Psoas muscle (tissue), 8 donors: ENCODE data around the gene UBD. TPM values are rescaled to one million over a fixed set of nuclear protein-coding genes. Genes with fewer than 3 reads are reported as not detected.

ENCODE experiments used
- ATAC-seq, 4 donors: fragments of 200-7000 bp; cut with Tn5 transposase; one replicate each; pipeline ENCODE4 v1.9.1; 2020; ENCODE audit warnings: moderate library complexity in 3 of 4, mild to moderate bottlenecking in 2 of 4
- DNase-seq, 2 donors: peaks; one replicate each; pipeline ENCODE4 v3.0.0-alpha.2; 2020
- H3K27ac ChIP-seq: fragments of 200-600 bp; one replicate; pipeline ENCODE4 v1.8.0; 2022
- H3K27me3 ChIP-seq, 3 donors: fragments of 200-600 bp in 1 of 3; one replicate each; pipeline versions ENCODE4 v1.6.1 to v1.8.0; 2013 to 2022; ENCODE audit warnings: low read length in 2 of 3, mild to moderate bottlenecking in 2 of 3, moderate library complexity in 1 of 3; ENCODE audit not compliant: insufficient read depth in 3 of 3
- H3K36me3 ChIP-seq, 2 donors: fragments of 200-600 bp in 1 of 2; one replicate each; pipeline versions ENCODE4 v1.6.1 to v1.8.0; 2013 to 2022; ENCODE audit warnings: low read depth in 1 of 2, mild to moderate bottlenecking in 1 of 2, moderate library complexity in 1 of 2; ENCODE audit not compliant: insufficient read depth in 1 of 2
- H3K4me1 ChIP-seq: fragments of 200-600 bp; one replicate; pipeline ENCODE4 v1.8.0; 2022
- H3K4me3 ChIP-seq: fragments of 200-600 bp; one replicate; pipeline ENCODE4 v1.8.0; 2022; ENCODE audit warnings: mild to moderate bottlenecking
- H3K9me3 ChIP-seq: fragments of 200-600 bp; one replicate; pipeline ENCODE4 v1.8.0; 2022
- CTCF ChIP-seq: fragments of 200-600 bp; IDR thresholded peaks from one replicate; pipeline ENCODE4 v1.8.0; 2022; ENCODE audit warnings: antibody characterized with exemption
- WGBS, 3 donors: extraction: QIAGEN DNeasy Blood & Tissue Kit; methylation state at CpG; one replicate each; pipeline versions ENCODE4 v1.1.6 to v1.1.7; 2013; 5-methylcytosine and 5-hydroxymethylcytosine counted together
- intact Hi-C, 2 donors: fragments of 100-400 bp; cut with DNase I; formaldehyde crosslinking; loops; one replicate each; pipeline versions ENCODE4 v1.11.0 to v1.14.2; 2022
- polyA plus RNA-seq, 3 donors: library from polyadenylated mRNA; stranded (reverse); fragments of 200-250 nt; gene quantifications; one replicate each; pipeline ENCODE4 v1.2.3, GENCODE V29; 2013
- total RNA-seq, 4 donors: library from RNA; stranded (reverse); fragmentation: NEBNext Ultra II Directional in 2 of 4; extraction: Animal tissue kit (Norgen Biotek cat#: 25700) in 2 of 4; gene quantifications; one replicate each; pipeline versions ENCODE4 v1.2.1 to v1.2.4, GENCODE V29; 2021 to 2023
- donor health status: healthy with polysubstance abuse.
- donor health status: DM: no; HTN: no; CAD: no; lungs with moderate emphysema.
- donor health status: Bipolar disorder and iron deficiency.
- donor health status: healthy.
- donor health status: DM: yes; HTN: yes; CAD: no.
- donor health status: DM: no; HTN: no; CAD: no.
- donor health status: DM: no; HTN: no; CAD: no.
- donor health status: DM: yes; HTN: yes; CAD: no.

The UBD gene
- total and polyA plus RNA-seq, 7 donors: 0.23 to 0.30 (median 0.25) TPM; not detected in 3

DNA sequence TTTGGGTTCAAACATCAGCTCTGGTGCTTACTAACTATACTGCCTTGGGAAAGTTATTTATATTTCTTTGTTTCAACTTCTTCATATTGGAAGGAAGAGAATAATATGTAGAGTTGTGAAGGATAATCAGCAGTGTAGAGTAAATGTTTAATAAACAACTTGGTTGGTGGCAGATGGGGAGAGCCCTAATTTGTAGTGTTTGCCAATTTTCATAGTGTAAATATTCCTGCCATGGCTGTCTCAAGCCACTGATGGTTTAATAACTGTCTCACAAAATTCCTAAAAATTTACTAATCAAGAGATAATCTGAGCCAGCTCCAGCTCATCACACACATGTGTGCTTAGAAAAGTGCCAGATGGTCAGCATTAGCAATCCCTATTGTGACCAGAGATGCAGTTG is 25.3 kb upstream of the UBD start, which contains the start of gene OR2H2:
OR2H2 (plus strand) TSS at position 301 of the 400 bp plus-strand sequence. CDS start 2,824 bp downstream, outside the sequence.
- Histone ChIP-seq H3K36me3 (no peaks in the 10 kb centered on the region), H3K4me1 (no peaks in the 10 kb centered on the region), H3K4me3 (no peak within 1 kb of the TSS), H3K9me3 (no peaks in the 10 kb centered on the region), H3K27me3 (peaks cover 2 to 14% (median 3%) of the 10 kb centered on the region in 3 donors), H3K27ac (no peak within 1 kb of the TSS)
- intact Hi-C loops: loop anchor here (5.0 kb wide), 3 partner anchors 563 to 903 kb away; no protein-coding TSS in a partner anchor
- no peak for TF ChIP-seq CTCF
- ATAC-seq (no peak), DNase-seq (no peak)

GRCh38 chr6:29577544-29577943 is 18.0 kb upstream of the UBD start:
- Histone ChIP-seq H3K36me3 (no peaks in the 10 kb centered on the region), H3K9me3 (no peaks in the 10 kb centered on the region), H3K27me3 (peaks cover 0 to 1% (median 0%) of the 10 kb centered on the region in 3 donors), H3K27ac (no peak overlapping the region), H3K4me3 (no peak overlapping the region), H3K4me1 (no peaks in the 10 kb centered on the region)
- ATAC-seq (no peak), DNase-seq (no peak)
- no peak for TF ChIP-seq CTCF
- WGBS, 3 donors: 57 to 64% (median 64%) methylated on average over 7 of the region's 7 CpGs
- intact Hi-C loops: no loop called here

DNA sequence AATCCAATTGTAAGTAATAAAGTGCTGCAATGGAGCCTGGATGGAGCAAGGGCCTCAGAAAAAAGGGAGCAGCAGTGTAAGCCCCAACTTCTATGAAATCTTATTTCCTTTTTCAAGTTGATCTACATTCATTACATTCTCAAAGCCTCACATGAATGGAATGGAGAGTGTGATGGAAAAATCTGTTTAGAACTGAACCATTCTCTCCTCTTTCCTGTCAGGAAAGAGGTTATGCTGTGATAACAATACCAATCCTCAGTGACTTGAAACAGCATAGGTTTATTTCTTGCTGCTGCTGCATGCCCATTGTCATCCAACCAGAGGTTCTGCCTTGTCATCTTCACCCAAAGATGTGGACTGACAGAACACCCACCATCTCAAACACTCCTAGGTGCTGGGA is 16.5 kb upstream of the UBD start:
- Histone ChIP-seq H3K27ac (no peak overlapping the region), H3K4me1 (no peaks in the 10 kb centered on the region), H3K4me3 (no peak overlapping the region), H3K27me3 (no peaks in the 10 kb centered on the region), H3K9me3 (no peaks in the 10 kb centered on the region), H3K36me3 (no peaks in the 10 kb centered on the region)
- ATAC-seq: no peak
- intact Hi-C loops: no loop called here
- DNase-seq: no peak
- TF ChIP-seq CTCF: no peak

- ATAC-seq: no peak
- H3K27ac ChIP-seq: no peak overlapping the region
- no peak for DNase-seq
- H3K4me1 ChIP-seq: no peaks in the 10 kb centered on the region
- WGBS, 3 donors: 62 to 75% (median 71%) methylated on average over 5 of the region's 5 CpGs
- H3K27me3 ChIP-seq: peaks cover 0 to 4% (median 0%) of the 10 kb centered on the region in 3 donors
- H3K36me3 ChIP-seq: no peaks in the 10 kb centered on the region
- H3K4me3 ChIP-seq: no peak overlapping the region
- TF ChIP-seq CTCF: no peak
- intact Hi-C loops: no loop called here
- no peaks in the 10 kb centered on the region for H3K9me3 ChIP-seq
Observed at GRCh38 chr6:29567991-29568390, 8.5 kb upstream of the UBD start.

DNA sequence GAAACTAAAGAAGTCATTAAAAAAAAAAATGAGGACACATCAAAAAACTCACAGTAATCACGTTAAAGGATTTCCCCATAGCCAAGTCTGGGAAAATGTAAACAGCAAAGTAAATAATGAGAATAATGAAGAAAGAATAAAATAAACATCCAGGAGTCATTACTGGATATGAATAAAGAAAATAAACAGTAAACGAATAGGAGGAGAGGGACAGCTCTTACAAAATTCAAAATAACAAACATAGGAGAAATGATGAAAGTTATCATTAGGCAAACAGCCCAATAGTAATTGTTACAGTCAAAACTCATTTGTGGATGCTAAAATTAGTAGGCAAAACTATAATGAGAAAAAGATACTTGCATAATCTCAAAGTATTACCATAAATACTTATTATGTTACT is 8.0 kb upstream of the UBD start:
- no peak for DNase-seq
- TF ChIP-seq CTCF: no peak
- no peaks in the 10 kb centered on the region for H3K36me3 ChIP-seq
- H3K4me1 ChIP-seq: no peaks in the 10 kb centered on the region
- H3K27me3 ChIP-seq: peaks cover 0 to 4% (median 0%) of the 10 kb centered on the region in 3 donors
- no peak overlapping the region for H3K4me3 ChIP-seq
- H3K27ac ChIP-seq: no peak overlapping the region
- WGBS, 3 donors: 64 to 68% (median 66%) methylated on average over 2 of the region's 2 CpGs
- no peaks in the 10 kb centered on the region for H3K9me3 ChIP-seq
- intact Hi-C loops: no loop called here
- no peak for ATAC-seq
